ENCODE measurements around the gene TSN. TPM values are rescaled to one million over a fixed set of nuclear protein-coding genes. Genes with fewer than 3 reads are reported as not detected.

The TSN gene
- total and polyA plus RNA-seq, 2 experiments from 2014 or later, result 62.5 to 94.8 TPM

DNA sequence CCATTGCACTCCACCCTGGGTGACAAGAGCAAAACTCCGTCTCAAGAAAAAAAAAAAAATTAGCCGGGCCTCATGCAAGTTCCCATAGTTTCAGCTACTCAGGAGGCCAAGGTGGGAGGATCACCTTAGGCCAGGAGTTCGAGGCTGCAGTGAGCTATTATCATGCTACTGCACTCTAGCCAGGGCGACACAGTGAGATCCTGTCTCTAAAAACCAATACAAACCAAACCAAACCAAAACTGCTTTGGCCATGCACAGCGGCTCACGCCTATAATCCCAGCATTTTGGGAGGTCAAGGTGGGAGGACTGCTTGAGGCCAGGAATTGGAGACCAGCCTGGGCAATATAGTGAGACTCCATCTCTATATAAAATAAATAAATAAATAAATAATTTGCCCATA, 37.9 kb upstream of the TSN start:
- TF ChIP-seq EZH2 (IDR thresholded peaks at IDR 0.05; ENCODE audit: low read depth, unreplicated experiment) (no peak), JUNB (IDR thresholded peaks at IDR 0.05; ENCODE audit: unreplicated experiment) (no peak), ZNF331 (CRISPR knock-in tag; IDR thresholded peaks at IDR 0.05; ENCODE audit: low read depth) (no peak), NANOG (IDR thresholded peaks at IDR 0.05; ENCODE audit: borderline replicate concordance) (no peak)
- Histone ChIP-seq H3K36me3 (ENCODE audit: insufficient read depth) (no peaks in the 10 kb centered on the region), H3K9me2 (ENCODE audit: insufficient read depth) (no peaks in the 10 kb centered on the region), H3K27me3 (ENCODE audit: insufficient read depth) (no peaks in the 10 kb centered on the region), H3K79me2 (replicated peaks; ENCODE audit: insufficient read depth) (no peaks in the 10 kb centered on the region), H3K27ac (ENCODE audit: low read depth) (no peak overlapping the region), H2AFZ (no peak overlapping the region), H3K4me1 (ENCODE audit: insufficient read depth) (no peaks in the 10 kb centered on the region; the same call in 1 of the 2 replicates), H3K4me2 (no peak overlapping the region), H4K20me1 (replicated peaks; ENCODE audit: insufficient read depth) (no peaks in the 10 kb centered on the region), H3F3A (replicated peaks; ENCODE audit: low read depth) (no peaks in the 10 kb centered on the region), H3K4me3 (no peak overlapping the region)
- Mint-ChIP-seq H3K9me3 (no peaks in the 10 kb centered on the region), H3K27me3 (ENCODE audit: insufficient read depth, low read depth, poor library complexity) (peaks cover 2% of the 10 kb centered on the region), H3K4me1 (no peaks in the 10 kb centered on the region), H3K27ac (no peak overlapping the region), H3K36me3 (ENCODE audit: low read depth) (no peaks in the 10 kb centered on the region; the same call in 2 of the 3 replicates), H3K4me3 (no peak overlapping the region)
- no peak for ATAC-seq
- DNase-seq (ENCODE audit: low spot score), result no peak

DNA sequence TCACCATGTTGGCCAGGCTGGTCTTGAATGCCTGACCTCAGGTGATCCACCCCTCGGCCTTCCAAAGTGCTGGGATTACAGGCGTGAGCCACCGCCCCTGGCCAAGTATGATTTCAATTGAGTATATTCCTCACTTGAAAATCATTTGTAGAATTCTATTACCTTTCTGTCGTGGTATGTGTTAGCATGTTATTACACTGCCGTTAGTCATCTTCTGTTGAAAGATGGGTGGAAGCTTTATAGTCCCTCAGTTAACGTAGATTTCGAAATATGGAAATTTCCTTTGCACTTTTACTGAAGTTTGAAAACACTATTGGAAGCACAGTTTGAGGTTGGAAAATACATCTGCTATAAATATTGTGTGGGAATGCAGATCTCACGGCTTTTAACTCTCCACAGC, 33.5 kb upstream of the TSN start:
- H3K27me3 Mint-ChIP-seq (ENCODE audit: insufficient read depth, low read depth, poor library complexity), result peaks cover 2% of the 10 kb centered on the region
- H3K27ac Mint-ChIP-seq, result no peak overlapping the region
- H3K4me1 Mint-ChIP-seq, result no peaks in the 10 kb centered on the region
- H4K20me1 ChIP-seq (replicated peaks; ENCODE audit: insufficient read depth), result peaks cover under 1% of the 10 kb centered on the region; the same call in 1 of the 2 replicates
- DNase-seq (ENCODE audit: low spot score) (no peak), ATAC-seq (no peak)
- no peak overlapping the region for H3K27ac ChIP-seq (ENCODE audit: low read depth)
- H3K4me2 ChIP-seq, result no peak overlapping the region
- H3K9me3 Mint-ChIP-seq, result no peaks in the 10 kb centered on the region
- H2AFZ ChIP-seq, result no peak overlapping the region
- H3K4me3 Mint-ChIP-seq, result no peak overlapping the region
- H3F3A ChIP-seq (replicated peaks; ENCODE audit: low read depth), result peaks cover 13% of the 10 kb centered on the region; the same call in 1 of the 2 replicates
- peaks cover 2% of the 10 kb centered on the region for H3K36me3 ChIP-seq (ENCODE audit: insufficient read depth)
- no peaks in the 10 kb centered on the region for H3K79me2 ChIP-seq (replicated peaks; ENCODE audit: insufficient read depth)
- no peaks in the 10 kb centered on the region for H3K9me2 ChIP-seq (ENCODE audit: insufficient read depth)
- H3K36me3 Mint-ChIP-seq (ENCODE audit: low read depth), result peaks cover 10% of the 10 kb centered on the region
- no peak for TF ChIP-seq EZH2 (IDR thresholded peaks at IDR 0.05; ENCODE audit: low read depth, unreplicated experiment)
- no peaks in the 10 kb centered on the region for H3K27me3 ChIP-seq (ENCODE audit: insufficient read depth)
- no peak overlapping the region for H3K4me3 ChIP-seq
- no peaks in the 10 kb centered on the region for H3K4me1 ChIP-seq (ENCODE audit: insufficient read depth)

DNA sequence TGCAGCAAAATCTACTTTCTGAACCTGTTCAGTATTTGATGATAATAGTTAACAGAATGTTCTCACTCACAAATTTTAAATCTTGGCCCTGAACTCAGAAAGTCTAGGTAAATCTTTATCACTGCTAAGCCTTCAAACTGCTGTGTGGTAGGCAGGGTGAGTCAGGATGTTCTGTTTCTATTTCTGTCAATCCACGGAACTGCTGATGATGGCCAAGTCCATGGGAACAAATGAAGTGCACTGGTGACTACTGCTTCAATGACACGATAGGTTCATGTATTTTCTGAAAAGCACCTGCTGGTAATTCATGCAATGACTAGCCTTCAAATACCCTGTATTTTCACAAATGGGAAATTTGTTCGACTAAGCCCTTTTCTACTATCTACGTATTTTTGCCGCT, 33.0 kb upstream of the TSN start:
- TF ChIP-seq, protein P1, sequence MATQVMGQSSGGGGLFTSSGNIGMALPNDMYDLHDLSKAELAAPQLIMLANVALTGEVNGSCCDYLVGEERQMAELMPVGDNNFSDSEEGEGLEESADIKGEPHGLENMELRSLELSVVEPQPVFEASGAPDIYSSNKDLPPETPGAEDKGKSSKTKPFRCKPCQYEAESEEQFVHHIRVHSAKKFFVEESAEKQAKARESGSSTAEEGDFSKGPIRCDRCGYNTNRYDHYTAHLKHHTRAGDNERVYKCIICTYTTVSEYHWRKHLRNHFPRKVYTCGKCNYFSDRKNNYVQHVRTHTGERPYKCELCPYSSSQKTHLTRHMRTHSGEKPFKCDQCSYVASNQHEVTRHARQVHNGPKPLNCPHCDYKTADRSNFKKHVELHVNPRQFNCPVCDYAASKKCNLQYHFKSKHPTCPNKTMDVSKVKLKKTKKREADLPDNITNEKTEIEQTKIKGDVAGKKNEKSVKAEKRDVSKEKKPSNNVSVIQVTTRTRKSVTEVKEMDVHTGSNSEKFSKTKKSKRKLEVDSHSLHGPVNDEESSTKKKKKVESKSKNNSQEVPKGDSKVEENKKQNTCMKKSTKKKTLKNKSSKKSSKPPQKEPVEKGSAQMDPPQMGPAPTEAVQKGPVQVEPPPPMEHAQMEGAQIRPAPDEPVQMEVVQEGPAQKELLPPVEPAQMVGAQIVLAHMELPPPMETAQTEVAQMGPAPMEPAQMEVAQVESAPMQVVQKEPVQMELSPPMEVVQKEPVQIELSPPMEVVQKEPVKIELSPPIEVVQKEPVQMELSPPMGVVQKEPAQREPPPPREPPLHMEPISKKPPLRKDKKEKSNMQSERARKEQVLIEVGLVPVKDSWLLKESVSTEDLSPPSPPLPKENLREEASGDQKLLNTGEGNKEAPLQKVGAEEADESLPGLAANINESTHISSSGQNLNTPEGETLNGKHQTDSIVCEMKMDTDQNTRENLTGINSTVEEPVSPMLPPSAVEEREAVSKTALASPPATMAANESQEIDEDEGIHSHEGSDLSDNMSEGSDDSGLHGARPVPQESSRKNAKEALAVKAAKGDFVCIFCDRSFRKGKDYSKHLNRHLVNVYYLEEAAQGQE (IDR thresholded peaks at IDR 0.05; ENCODE audit: unreplicated experiment), result no peak
- TF ChIP-seq ZNF114 (CRISPR knock-in tag; IDR thresholded peaks at IDR 0.05), result no peak
- TF ChIP-seq, protein P2, sequence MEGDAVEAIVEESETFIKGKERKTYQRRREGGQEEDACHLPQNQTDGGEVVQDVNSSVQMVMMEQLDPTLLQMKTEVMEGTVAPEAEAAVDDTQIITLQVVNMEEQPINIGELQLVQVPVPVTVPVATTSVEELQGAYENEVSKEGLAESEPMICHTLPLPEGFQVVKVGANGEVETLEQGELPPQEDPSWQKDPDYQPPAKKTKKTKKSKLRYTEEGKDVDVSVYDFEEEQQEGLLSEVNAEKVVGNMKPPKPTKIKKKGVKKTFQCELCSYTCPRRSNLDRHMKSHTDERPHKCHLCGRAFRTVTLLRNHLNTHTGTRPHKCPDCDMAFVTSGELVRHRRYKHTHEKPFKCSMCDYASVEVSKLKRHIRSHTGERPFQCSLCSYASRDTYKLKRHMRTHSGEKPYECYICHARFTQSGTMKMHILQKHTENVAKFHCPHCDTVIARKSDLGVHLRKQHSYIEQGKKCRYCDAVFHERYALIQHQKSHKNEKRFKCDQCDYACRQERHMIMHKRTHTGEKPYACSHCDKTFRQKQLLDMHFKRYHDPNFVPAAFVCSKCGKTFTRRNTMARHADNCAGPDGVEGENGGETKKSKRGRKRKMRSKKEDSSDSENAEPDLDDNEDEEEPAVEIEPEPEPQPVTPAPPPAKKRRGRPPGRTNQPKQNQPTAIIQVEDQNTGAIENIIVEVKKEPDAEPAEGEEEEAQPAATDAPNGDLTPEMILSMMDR (conservative IDR thresholded peaks at IDR 0.05; ENCODE audit: low read depth in 2 of 2), result no peak
- TF ChIP-seq STAT1 (IDR thresholded peaks at IDR 0.05; ENCODE audit: unreplicated experiment), result no peak
- no peak for TF ChIP-seq ZNF331 (CRISPR knock-in tag; IDR thresholded peaks at IDR 0.05; ENCODE audit: low read depth)
- TF ChIP-seq JUNB (IDR thresholded peaks at IDR 0.05; ENCODE audit: unreplicated experiment), result no peak
- TF ChIP-seq CREB1 (CRISPR knock-in tag; IDR thresholded peaks at IDR 0.05; ENCODE audit: low read depth), result no peak
- no peak for TF ChIP-seq EZH2phosphoT487 (IDR thresholded peaks at IDR 0.05; ENCODE audit: unreplicated experiment)
- TF ChIP-seq POLR2AphosphoS5 (IDR thresholded peaks at IDR 0.05; ENCODE audit: low read depth), result no peak
- TF ChIP-seq EZH2 (IDR thresholded peaks at IDR 0.05; ENCODE audit: low read depth, unreplicated experiment), result no peak
- Histone ChIP-seq H3K36me3 (ENCODE audit: insufficient read depth) (peaks cover 7% of the 10 kb centered on the region), H4K20me1 (replicated peaks; ENCODE audit: insufficient read depth) (peaks cover 4% of the 10 kb centered on the region; the same call in 1 of the 2 replicates), H2AFZ (no peak overlapping the region), H3K4me1 (ENCODE audit: insufficient read depth) (no peaks in the 10 kb centered on the region), H3K79me2 (replicated peaks; ENCODE audit: insufficient read depth) (no peaks in the 10 kb centered on the region), H3K9me2 (ENCODE audit: insufficient read depth) (no peaks in the 10 kb centered on the region), H3K27me3 (ENCODE audit: insufficient read depth) (no peaks in the 10 kb centered on the region), H3K4me3 (no peak overlapping the region), H3K27ac (ENCODE audit: low read depth) (no peak overlapping the region), H3F3A (replicated peaks; ENCODE audit: low read depth) (peaks cover 13% of the 10 kb centered on the region; the same call in 1 of the 2 replicates), H3K4me2 (no peak overlapping the region)
- ATAC-seq (no peak), DNase-seq (ENCODE audit: low spot score) (no peak)
- H3K27me3 Mint-ChIP-seq (ENCODE audit: insufficient read depth, low read depth, poor library complexity), result peaks cover 2% of the 10 kb centered on the region
- no peaks in the 10 kb centered on the region for H3K9me3 Mint-ChIP-seq
- H3K4me1 Mint-ChIP-seq, result no peaks in the 10 kb centered on the region
- no peak overlapping the region for H3K27ac Mint-ChIP-seq
- no peak overlapping the region for H3K4me3 Mint-ChIP-seq
- H3K36me3 Mint-ChIP-seq (ENCODE audit: low read depth), result peaks cover 15% of the 10 kb centered on the region

Data from GM23338 (cell line).